GM18505 (cell line): ENCODE data around the gene SATB1.

Experiments
- ATAC-seq: cut with Tn5 transposase; IDR thresholded peaks from one replicate; pipeline ENCODE4 v1.9.1; 2021; ENCODE audit not compliant: unreplicated experiment
- POLR2A ChIP-seq: IDR thresholded peaks from 4 replicates; pipeline ENCODE4 v1.6.1; 2011; ENCODE audit warnings: borderline replicate concordance; ENCODE audit not compliant: insufficient read depth, insufficient read length; ENCODE audit errors: extremely low read depth

The SATB1 gene

GRCh38 chr3:18425641-18426257 lies 610 bp upstream of the SATB1 start:
- ATAC-seq: no peak

DNA sequence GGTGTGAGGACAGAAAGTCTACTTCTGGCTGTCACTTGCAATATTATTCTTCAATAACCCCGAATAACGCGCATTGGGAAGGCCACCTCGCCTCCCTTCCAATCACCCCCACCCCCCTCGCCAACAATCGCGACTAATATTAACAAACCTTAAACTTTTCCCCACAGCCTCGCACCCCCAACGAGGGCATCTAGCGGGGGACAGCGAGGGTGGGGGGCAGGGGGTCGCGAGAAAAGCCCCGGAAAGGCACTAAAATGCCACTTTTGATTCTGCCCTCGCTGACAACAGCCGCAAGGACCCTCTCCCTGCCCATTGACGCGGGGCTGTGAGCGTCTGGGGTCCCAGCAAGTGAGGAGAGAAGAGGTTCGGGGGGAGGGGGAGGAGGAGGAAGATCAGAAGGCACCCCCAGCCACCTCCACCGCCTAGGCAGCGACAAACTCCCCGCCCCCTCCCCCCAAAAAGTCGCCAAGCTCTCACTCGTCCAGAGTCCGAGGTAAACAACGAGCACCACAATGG lies 868 bp downstream of the SATB1 start:
- TF ChIP-seq POLR2A: no peak
- no peak for ATAC-seq

More at GRCh38 chr3:18425641-18426257, 610 bp upstream of the SATB1 start:
- no peak for TF ChIP-seq POLR2A

- ATAC-seq: peak; percentile 82
- TF ChIP-seq POLR2A: no peak
These were observed 1.5 kb downstream of the SATB1 start for GRCh38 chr3:18423401-18424212.

DNA sequence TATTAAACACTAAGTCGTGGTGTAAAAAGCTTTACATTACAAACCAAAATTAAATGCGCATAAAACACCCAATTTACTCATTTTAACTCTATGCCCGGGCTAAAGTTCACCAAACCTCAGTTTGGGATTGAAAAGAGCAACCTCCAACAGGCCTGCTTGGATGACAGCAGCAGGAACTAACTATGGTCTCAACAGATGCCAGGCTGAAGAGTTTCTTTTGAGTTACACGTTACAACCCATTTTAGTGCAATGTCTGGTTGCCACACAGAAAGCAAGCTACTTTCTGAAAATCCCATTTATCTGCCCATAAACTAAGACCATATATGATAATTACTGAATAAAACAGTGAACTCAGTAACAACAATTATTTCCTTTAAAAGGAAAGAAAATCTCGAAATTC lies 2.2 kb downstream of the SATB1 start:
- no peak for TF ChIP-seq POLR2A

GRCh38 chr3:18420555-18420954 lies 4.6 kb downstream of the SATB1 start:
- ATAC-seq: no peak
- TF ChIP-seq POLR2A: no peak

More for the DNA sequence above, 2.2 kb downstream of the SATB1 start:
- ATAC-seq: no peak

- no peak for ATAC-seq
- TF ChIP-seq POLR2A: no peak
These were observed 5.9 kb downstream of the SATB1 start for GRCh38 chr3:18419232-18419631.

DNA sequence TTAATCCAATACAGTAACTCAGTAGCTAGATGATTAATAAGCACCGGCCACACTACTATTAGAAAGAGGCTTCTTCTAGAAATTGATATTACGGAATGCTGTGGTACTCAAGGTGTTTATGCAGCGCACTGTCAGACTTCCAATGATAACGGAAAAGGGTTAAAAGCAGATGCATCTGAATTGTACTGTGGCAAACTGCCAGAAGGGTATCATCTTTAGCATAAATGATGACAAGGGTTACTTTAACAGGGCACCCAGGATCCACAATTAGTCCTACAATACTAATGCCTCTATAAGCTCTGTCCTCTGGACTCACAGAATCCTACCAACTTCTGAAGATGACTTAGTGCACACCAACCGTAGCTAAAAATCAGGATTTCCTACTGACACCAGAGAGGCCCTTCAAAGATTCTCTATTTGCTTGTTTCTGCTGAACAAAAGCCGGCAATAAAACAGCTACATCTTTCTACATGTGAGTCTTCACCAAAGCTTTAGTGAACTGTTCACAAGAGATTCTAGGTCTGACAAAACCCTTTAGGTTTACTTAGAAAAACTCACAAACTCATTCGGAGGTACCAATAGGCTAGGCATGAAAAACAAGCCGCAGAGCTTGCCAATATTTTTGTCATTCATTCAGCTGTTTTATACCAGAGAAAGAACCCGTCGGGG lies 7.1 kb downstream of the SATB1 start:
- ATAC-seq: no peak
- TF ChIP-seq POLR2A: no peak

- TF ChIP-seq POLR2A: no peak
- no peak for ATAC-seq
These were observed 8.8 kb downstream of the SATB1 start for GRCh38 chr3:18416332-18416731.

DNA sequence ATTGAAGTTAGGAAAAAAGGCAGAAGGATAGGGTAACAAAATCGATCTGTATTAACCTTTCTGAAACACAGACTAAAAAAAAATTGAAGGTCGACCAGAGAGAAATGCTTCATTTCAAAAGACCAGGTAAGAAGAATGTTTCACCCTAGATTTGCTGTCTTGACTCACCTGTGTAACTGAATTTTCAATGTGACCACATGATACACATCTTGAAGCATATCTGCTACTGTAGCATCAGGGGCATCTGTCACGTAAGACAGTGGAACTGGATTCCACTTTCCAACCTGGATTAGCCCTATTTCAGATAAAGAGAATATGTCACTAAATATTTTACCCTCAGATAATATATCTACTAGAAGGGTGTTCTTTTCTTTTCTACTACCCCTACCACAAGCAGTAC lies 9.3 kb downstream of the SATB1 start:
- no peak for ATAC-seq
- TF ChIP-seq POLR2A: no peak

GRCh38 chr3:18415167-18415566 lies 10.0 kb downstream of the SATB1 start:
- no peak for ATAC-seq
- TF ChIP-seq POLR2A: no peak

DNA sequence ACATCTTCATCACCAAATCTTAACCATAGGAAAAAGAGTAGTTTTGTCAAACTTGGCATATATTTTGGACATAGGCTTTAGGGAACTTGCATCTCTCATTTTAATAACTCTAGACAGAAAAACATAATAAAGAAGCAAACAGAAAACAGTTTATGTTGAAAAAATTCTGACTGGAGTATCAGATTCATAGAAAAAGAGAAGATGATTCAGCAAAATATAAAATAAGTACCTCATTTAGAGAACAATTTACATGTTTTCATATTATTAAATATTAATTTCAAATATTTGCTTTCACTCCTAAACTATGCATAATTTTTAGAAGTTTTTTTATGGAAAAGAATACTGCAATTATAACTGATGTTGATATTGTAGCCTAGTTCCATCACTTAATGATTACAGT lies 12.5 kb downstream of the SATB1 start:
- no peak for ATAC-seq

DNA sequence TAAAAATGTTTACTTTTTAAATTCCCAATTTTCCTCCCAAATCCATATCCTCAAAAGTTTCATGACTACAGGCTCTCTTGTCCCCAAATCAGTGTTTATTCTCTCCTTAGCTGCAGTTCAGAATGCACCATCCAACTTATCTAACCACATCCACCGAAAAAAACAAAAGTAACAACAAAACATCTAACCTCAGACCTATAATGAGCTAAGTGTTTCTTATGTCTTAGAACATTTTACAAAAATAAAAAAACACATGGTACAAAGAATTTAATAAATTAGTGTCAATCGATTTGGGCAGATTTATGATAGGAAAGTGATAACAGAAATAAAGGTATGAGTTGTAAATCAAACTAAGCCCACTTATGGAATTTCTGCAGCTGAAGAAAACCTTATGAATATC lies 13.6 kb downstream of the SATB1 start:
- no peak for TF ChIP-seq POLR2A
- ATAC-seq: no peak

More for the DNA sequence above, 12.5 kb downstream of the SATB1 start:
- no peak for TF ChIP-seq POLR2A

DNA sequence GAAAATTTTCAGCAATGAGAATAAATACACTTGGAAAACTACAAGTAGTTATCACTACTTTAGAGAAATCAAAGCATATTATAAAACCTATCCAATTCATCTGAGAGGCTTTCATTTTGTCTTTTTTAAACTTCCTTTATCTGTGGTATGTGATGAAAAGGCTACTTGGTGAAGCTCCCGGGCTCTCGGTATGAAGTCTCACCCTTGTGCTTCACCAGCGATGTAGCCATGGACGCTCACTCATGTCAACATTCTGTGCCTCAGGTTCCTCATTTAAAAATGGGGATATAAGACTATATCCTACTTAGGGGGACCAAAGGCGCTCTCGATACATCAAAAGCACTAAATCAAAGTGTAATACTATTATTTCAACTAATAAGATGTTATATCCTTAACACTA lies 14.9 kb downstream of the SATB1 start:
- TF ChIP-seq POLR2A: no peak
- ATAC-seq: no peak

DNA sequence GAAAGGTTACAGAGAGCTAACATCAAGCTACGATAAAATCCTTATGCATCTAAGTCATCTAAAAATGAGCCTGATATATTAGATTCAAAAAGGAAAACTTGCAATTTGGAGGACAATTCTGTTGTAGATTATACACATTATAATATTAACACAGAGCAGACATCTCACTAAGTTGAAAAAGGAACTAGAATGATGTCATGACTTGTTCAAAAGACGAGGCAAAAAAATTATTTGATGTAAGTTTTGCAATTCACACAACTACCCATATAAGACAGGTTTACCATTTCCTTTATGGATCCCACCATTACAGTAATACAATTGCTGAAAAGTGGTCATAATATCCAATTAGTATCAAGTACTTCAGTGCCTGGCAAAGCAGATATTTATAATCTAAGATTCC lies 15.9 kb downstream of the SATB1 start:
- no peak for TF ChIP-seq POLR2A
- ATAC-seq: no peak

- no peak for TF ChIP-seq POLR2A
- no peak for ATAC-seq
These were observed 20.0 kb downstream of the SATB1 start for GRCh38 chr3:18405141-18405540.

DNA sequence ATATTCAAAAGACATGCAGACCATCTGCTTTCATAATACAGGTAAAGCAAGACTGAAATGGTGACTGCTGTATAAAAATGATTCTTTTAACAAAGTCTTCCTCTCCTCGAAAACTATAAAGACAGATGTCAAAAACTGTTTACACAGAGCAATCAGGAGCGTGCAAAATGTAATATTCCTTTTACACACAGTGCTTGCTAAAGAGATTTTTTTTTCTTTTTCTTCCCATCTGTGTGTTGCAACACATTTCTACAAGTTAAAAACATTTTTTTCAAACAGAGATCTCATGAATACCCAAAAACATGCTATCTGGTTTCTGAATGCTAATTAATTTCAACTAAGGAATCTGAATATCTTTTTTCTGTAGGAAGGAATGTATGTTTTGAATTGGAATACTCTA lies 22.1 kb downstream of the SATB1 start:
- ATAC-seq: no peak

More for the DNA sequence above, 22.1 kb downstream of the SATB1 start:
- no peak for TF ChIP-seq POLR2A
